ENCODE results near the gene PRR5L.

The PRR5L gene

GRCh38 chr11:36385121-36385970, 89.3 kb downstream of the PRR5L start:
- peaks cover 0 to 5% of the 10 kb centered on the region in 2 donors for H3K36me3 ChIP-seq (ENCODE audit: control insufficient read depth in 1 of 2, insufficient read depth in 2 of 2, low read length in 2 of 2)
- no peak overlapping the region for H3K9ac ChIP-seq (ENCODE audit: low read depth in 1 of 2, low read length in 2 of 2)
- H3K4me1 ChIP-seq (ENCODE audit: control insufficient read depth in 1 of 2, insufficient read depth in 2 of 2, low read length in 2 of 2): peaks cover 4 to 14% of the 10 kb centered on the region in 2 donors
- no peaks in the 10 kb centered on the region for H3K9me3 ChIP-seq (ENCODE audit: control insufficient read depth in 1 of 2, low read length in 2 of 2)
- H3K27ac ChIP-seq (ENCODE audit: low read depth, low read length): no peak overlapping the region
- no peak overlapping the region for H3K4me3 ChIP-seq (ENCODE audit: low read depth in 1 of 2, low read length in 2 of 2)
- no peaks in the 10 kb centered on the region for H3K27me3 ChIP-seq (ENCODE audit: control insufficient read depth in 1 of 2, insufficient read depth in 2 of 2, low read length in 2 of 2)

GRCh38 chr11:36386411-36386810, 90.3 kb downstream of the PRR5L start:
- H3K9me3 ChIP-seq (ENCODE audit: control insufficient read depth in 1 of 2, low read length in 2 of 2): no peaks in the 10 kb centered on the region
- H3K27ac ChIP-seq (ENCODE audit: low read depth, low read length): no peak overlapping the region
- peaks cover 4 to 14% of the 10 kb centered on the region in 2 donors for H3K4me1 ChIP-seq (ENCODE audit: control insufficient read depth in 1 of 2, insufficient read depth in 2 of 2, low read length in 2 of 2)
- peaks cover 0 to 5% of the 10 kb centered on the region in 2 donors for H3K36me3 ChIP-seq (ENCODE audit: control insufficient read depth in 1 of 2, insufficient read depth in 2 of 2, low read length in 2 of 2)
- no peaks in the 10 kb centered on the region for H3K27me3 ChIP-seq (ENCODE audit: control insufficient read depth in 1 of 2, insufficient read depth in 2 of 2, low read length in 2 of 2)
- H3K4me3 ChIP-seq (ENCODE audit: low read depth in 1 of 2, low read length in 2 of 2): no peak overlapping the region
- H3K9ac ChIP-seq (ENCODE audit: low read depth in 1 of 2, low read length in 2 of 2): no peak overlapping the region

- no peaks in the 10 kb centered on the region for H3K27me3 ChIP-seq (ENCODE audit: control insufficient read depth in 1 of 2, insufficient read depth in 2 of 2, low read length in 2 of 2)
- H3K9me3 ChIP-seq (ENCODE audit: control insufficient read depth in 1 of 2, low read length in 2 of 2): no peaks in the 10 kb centered on the region
- H3K4me3 ChIP-seq (ENCODE audit: low read depth in 1 of 2, low read length in 2 of 2): no peak overlapping the region
- no peak overlapping the region for H3K9ac ChIP-seq (ENCODE audit: low read depth in 1 of 2, low read length in 2 of 2)
- peaks cover 4 to 14% of the 10 kb centered on the region in 2 donors for H3K4me1 ChIP-seq (ENCODE audit: control insufficient read depth in 1 of 2, insufficient read depth in 2 of 2, low read length in 2 of 2)
- H3K27ac ChIP-seq (ENCODE audit: low read depth, low read length): no peak overlapping the region
- H3K36me3 ChIP-seq (ENCODE audit: control insufficient read depth in 1 of 2, insufficient read depth in 2 of 2, low read length in 2 of 2): no peaks in the 10 kb centered on the region
These were observed 92.0 kb downstream of the PRR5L start for GRCh38 chr11:36388071-36388470.

- Histone ChIP-seq H3K4me1 (ENCODE audit: control insufficient read depth in 1 of 2, insufficient read depth in 2 of 2, low read length in 2 of 2) (peaks cover 4 to 14% of the 10 kb centered on the region in 2 donors), H3K27me3 (ENCODE audit: control insufficient read depth in 1 of 2, insufficient read depth in 2 of 2, low read length in 2 of 2) (no peaks in the 10 kb centered on the region), H3K9ac (ENCODE audit: low read depth in 1 of 2, low read length in 2 of 2) (no peak overlapping the region), H3K36me3 (ENCODE audit: control insufficient read depth in 1 of 2, insufficient read depth in 2 of 2, low read length in 2 of 2) (no peaks in the 10 kb centered on the region), H3K27ac (ENCODE audit: low read depth, low read length) (no peak overlapping the region), H3K9me3 (ENCODE audit: control insufficient read depth in 1 of 2, low read length in 2 of 2) (no peaks in the 10 kb centered on the region), H3K4me3 (ENCODE audit: low read depth in 1 of 2, low read length in 2 of 2) (no peak overlapping the region)
These were observed 92.9 kb downstream of the PRR5L start for GRCh38 chr11:36388951-36389350.

- H3K9me3 ChIP-seq (ENCODE audit: control insufficient read depth in 1 of 2, low read length in 2 of 2): no peaks in the 10 kb centered on the region
- no peak overlapping the region for H3K27ac ChIP-seq (ENCODE audit: low read depth, low read length)
- H3K4me1 ChIP-seq (ENCODE audit: control insufficient read depth in 1 of 2, insufficient read depth in 2 of 2, low read length in 2 of 2): peaks cover 4 to 13% of the 10 kb centered on the region in 2 donors
- H3K9ac ChIP-seq (ENCODE audit: low read depth in 1 of 2, low read length in 2 of 2): no peak overlapping the region
- no peaks in the 10 kb centered on the region for H3K27me3 ChIP-seq (ENCODE audit: control insufficient read depth in 1 of 2, insufficient read depth in 2 of 2, low read length in 2 of 2)
- peaks cover 0 to 4% of the 10 kb centered on the region in 2 donors for H3K36me3 ChIP-seq (ENCODE audit: control insufficient read depth in 1 of 2, insufficient read depth in 2 of 2, low read length in 2 of 2)
- no peak overlapping the region for H3K4me3 ChIP-seq (ENCODE audit: low read depth in 1 of 2, low read length in 2 of 2)
These were observed 93.7 kb downstream of the PRR5L start for GRCh38 chr11:36389811-36390210.

GRCh38 chr11:36390963-36391471, 94.9 kb downstream of the PRR5L start:
- peaks cover 0 to 3% of the 10 kb centered on the region in 2 donors for H3K4me1 ChIP-seq (ENCODE audit: control insufficient read depth in 1 of 2, insufficient read depth in 2 of 2, low read length in 2 of 2)
- no peak overlapping the region for H3K27ac ChIP-seq (ENCODE audit: low read depth, low read length)
- H3K36me3 ChIP-seq (ENCODE audit: control insufficient read depth in 1 of 2, insufficient read depth in 2 of 2, low read length in 2 of 2): peaks cover 0 to 4% of the 10 kb centered on the region in 2 donors
- no peak overlapping the region for H3K4me3 ChIP-seq (ENCODE audit: low read depth in 1 of 2, low read length in 2 of 2)
- no peaks in the 10 kb centered on the region for H3K27me3 ChIP-seq (ENCODE audit: control insufficient read depth in 1 of 2, insufficient read depth in 2 of 2, low read length in 2 of 2)
- no peak overlapping the region for H3K9ac ChIP-seq (ENCODE audit: low read depth in 1 of 2, low read length in 2 of 2)
- H3K9me3 ChIP-seq (ENCODE audit: control insufficient read depth in 1 of 2, low read length in 2 of 2): no peaks in the 10 kb centered on the region

GRCh38 chr11:36392196-36392595, 96.1 kb downstream of the PRR5L start:
- no peaks in the 10 kb centered on the region for H3K9me3 ChIP-seq (ENCODE audit: control insufficient read depth in 1 of 2, low read length in 2 of 2)
- no peak overlapping the region for H3K9ac ChIP-seq (ENCODE audit: low read depth in 1 of 2, low read length in 2 of 2)
- no peak overlapping the region for H3K27ac ChIP-seq (ENCODE audit: low read depth, low read length)
- H3K36me3 ChIP-seq (ENCODE audit: control insufficient read depth in 1 of 2, insufficient read depth in 2 of 2, low read length in 2 of 2): peaks cover 0 to 10% of the 10 kb centered on the region in 2 donors
- no peak overlapping the region for H3K4me3 ChIP-seq (ENCODE audit: low read depth in 1 of 2, low read length in 2 of 2)
- H3K27me3 ChIP-seq (ENCODE audit: control insufficient read depth in 1 of 2, insufficient read depth in 2 of 2, low read length in 2 of 2): no peaks in the 10 kb centered on the region
- H3K4me1 ChIP-seq (ENCODE audit: control insufficient read depth in 1 of 2, insufficient read depth in 2 of 2, low read length in 2 of 2): peaks cover 0 to 3% of the 10 kb centered on the region in 2 donors

- H3K4me3 ChIP-seq (ENCODE audit: low read depth in 1 of 2, low read length in 2 of 2): no peak overlapping the region
- H3K4me1 ChIP-seq (ENCODE audit: control insufficient read depth in 1 of 2, insufficient read depth in 2 of 2, low read length in 2 of 2): peaks cover 0 to 3% of the 10 kb centered on the region in 2 donors
- no peak overlapping the region for H3K9ac ChIP-seq (ENCODE audit: low read depth in 1 of 2, low read length in 2 of 2)
- H3K27me3 ChIP-seq (ENCODE audit: control insufficient read depth in 1 of 2, insufficient read depth in 2 of 2, low read length in 2 of 2): no peaks in the 10 kb centered on the region
- no peak overlapping the region for H3K27ac ChIP-seq (ENCODE audit: low read depth, low read length)
- H3K9me3 ChIP-seq (ENCODE audit: control insufficient read depth in 1 of 2, low read length in 2 of 2): no peaks in the 10 kb centered on the region
- peaks cover 4 to 18% of the 10 kb centered on the region in 2 donors for H3K36me3 ChIP-seq (ENCODE audit: control insufficient read depth in 1 of 2, insufficient read depth in 2 of 2, low read length in 2 of 2)
These were observed 98.0 kb downstream of the PRR5L start for GRCh38 chr11:36394056-36394455.

GRCh38 chr11:36394926-36395325, 98.8 kb downstream of the PRR5L start:
- Histone ChIP-seq H3K36me3 (ENCODE audit: control insufficient read depth in 1 of 2, insufficient read depth in 2 of 2, low read length in 2 of 2) (peaks cover 7 to 18% of the 10 kb centered on the region in 2 donors), H3K27me3 (ENCODE audit: control insufficient read depth in 1 of 2, insufficient read depth in 2 of 2, low read length in 2 of 2) (no peaks in the 10 kb centered on the region), H3K4me3 (ENCODE audit: low read depth in 1 of 2, low read length in 2 of 2) (no peak overlapping the region), H3K4me1 (ENCODE audit: control insufficient read depth in 1 of 2, insufficient read depth in 2 of 2, low read length in 2 of 2) (peaks cover 0 to 9% of the 10 kb centered on the region in 2 donors), H3K9me3 (ENCODE audit: control insufficient read depth in 1 of 2, low read length in 2 of 2) (no peaks in the 10 kb centered on the region), H3K27ac (ENCODE audit: low read depth, low read length) (no peak overlapping the region), H3K9ac (ENCODE audit: low read depth in 1 of 2, low read length in 2 of 2) (no peak overlapping the region)

GRCh38 chr11:36395978-36396736, 100.1 kb downstream of the PRR5L start:
- H3K9me3 ChIP-seq (ENCODE audit: control insufficient read depth in 1 of 2, low read length in 2 of 2): no peaks in the 10 kb centered on the region
- no peak overlapping the region for H3K4me3 ChIP-seq (ENCODE audit: low read depth in 1 of 2, low read length in 2 of 2)
- H3K27ac ChIP-seq (ENCODE audit: low read depth, low read length): no peak overlapping the region
- no peaks in the 10 kb centered on the region for H3K27me3 ChIP-seq (ENCODE audit: control insufficient read depth in 1 of 2, insufficient read depth in 2 of 2, low read length in 2 of 2)
- H3K4me1 ChIP-seq (ENCODE audit: control insufficient read depth in 1 of 2, insufficient read depth in 2 of 2, low read length in 2 of 2): peaks cover 0 to 6% of the 10 kb centered on the region in 2 donors
- peaks cover 7 to 25% of the 10 kb centered on the region in 2 donors for H3K36me3 ChIP-seq (ENCODE audit: control insufficient read depth in 1 of 2, insufficient read depth in 2 of 2, low read length in 2 of 2)
- H3K9ac ChIP-seq (ENCODE audit: low read depth in 1 of 2, low read length in 2 of 2): no peak overlapping the region
